K562 treated with DMSO at 1 percent for 4 hours (cell line): ENCODE results near the gene TCP11L2. TPM values are rescaled to one million over a fixed set of nuclear protein-coding genes. Genes with fewer than 3 reads are reported as not detected.

ENCODE experiments used
- total RNA-seq: library from RNA; unstranded; fragments of 300-600 nt; gene quantifications from 2 replicates; pipeline ENCODE4 v1.2.3, GENCODE V29; 2022; ENCODE audit not compliant: insufficient read depth

Gene TCP11L2
- 5.3 and 5.9 TPM in 2 replicates for total RNA-seq

DNA sequence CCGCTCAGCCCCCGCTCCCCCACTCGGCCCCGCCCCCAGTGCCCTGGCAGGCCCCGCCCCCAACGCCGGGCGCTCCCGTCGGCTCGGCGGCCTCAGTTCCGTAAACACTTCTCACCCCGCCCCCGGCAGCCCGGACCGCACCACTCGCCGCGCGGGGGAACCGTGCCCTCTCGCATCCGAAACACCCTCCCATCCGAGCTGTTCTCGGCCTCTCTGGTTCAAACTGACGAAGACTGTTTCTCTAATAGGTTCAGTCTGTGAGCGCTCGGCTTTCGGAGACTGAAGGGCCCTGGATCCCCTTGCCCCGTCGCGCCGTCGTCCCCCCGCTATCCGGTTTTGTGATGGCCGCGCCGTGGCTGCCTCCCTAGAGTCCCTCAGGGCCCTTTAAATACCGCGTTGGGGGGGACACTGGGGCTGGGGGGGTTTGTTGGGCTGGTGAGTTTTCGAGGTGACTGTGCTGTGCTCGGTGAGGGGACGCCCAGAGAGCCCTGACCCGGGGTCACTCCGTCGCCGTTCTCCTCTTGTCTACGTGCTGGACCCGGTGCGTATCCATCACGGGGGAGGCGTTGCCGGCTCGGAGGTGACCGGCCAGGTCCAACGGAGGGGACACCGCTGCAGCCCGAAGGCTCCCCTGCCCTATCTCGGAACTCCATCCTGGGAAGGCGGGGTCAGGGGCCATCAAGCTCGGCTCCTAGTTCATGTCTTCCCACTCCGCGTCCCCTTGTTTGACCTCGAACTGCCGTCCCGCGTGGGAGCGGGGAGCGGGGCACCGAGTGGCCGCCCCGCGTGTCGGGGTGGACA, at the start of gene TCP11L2:
Gene TCP11L2, plus strand, starts transcription at position 333 of the 801 bp plus-strand sequence. CDS start 8,343 bp downstream, outside the sequence.

DNA sequence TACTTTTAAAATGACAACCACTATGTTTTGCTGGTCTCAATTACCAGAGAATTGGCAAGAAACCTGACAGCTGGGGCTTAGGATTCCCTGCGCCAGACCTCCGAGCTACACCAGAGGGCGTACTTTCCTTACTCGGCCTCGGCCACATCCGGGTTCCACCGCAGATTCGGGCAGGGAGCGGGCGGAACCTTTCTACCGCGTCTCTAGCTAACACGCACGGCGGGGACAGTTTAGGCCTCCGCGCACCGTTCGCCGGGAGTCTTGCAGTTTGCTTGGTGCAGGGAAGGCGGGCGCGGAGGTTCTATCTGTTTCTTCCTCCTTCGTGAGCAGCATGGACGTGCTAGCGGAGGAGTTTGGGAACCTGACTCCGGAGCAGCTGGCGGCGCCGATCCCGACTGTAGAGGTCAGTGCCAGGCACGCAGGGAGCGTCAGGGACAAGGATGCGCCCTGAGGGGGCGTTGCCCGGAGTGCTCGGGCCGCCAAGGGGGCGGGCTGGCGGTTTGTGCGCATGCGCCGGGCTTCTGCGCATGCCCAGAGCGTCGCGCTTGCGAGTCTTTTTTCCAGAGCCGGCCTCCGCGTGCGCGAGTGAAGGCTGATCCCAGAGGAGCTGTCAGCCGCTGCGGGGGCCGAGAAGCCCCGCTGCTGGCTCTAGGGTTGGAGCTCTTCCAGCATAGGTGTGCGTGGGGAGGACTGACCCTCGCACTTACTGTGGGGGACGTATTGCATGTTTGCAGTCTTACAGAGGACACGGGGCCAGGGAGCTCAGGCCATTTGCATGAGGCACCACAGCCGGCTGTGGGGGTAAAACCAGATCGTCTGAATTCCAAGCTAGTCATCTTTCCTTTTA, 55.2 kb downstream of the TCP11L2 start, which contains the start of gene POLR3B:
Gene POLR3B, plus strand, starts transcription at position 200 of the 847 bp plus-strand sequence. Its CDS starts 132 bp downstream, at position 332.

Other genes with a start within 250 kb of the TCP11L2 start
- not detected in 2 replicates for gene NUAK1, start 163.8 kb upstream of the TCP11L2 start, total RNA-seq
- gene CKAP4, start 54.7 kb upstream of the TCP11L2 start, total RNA-seq: 0.18 TPM in 1 of 2 replicates, not detected in the other
- gene POLR3B, start 55.0 kb downstream of the TCP11L2 start, total RNA-seq: 8.9 and 11.0 TPM in 2 replicates